Measurements from ENCODE around the gene ADAMTS2. TPM values are rescaled to one million over a fixed set of nuclear protein-coding genes. Genes with fewer than 3 reads are reported as not detected.

Gene ADAMTS2
- polyA plus RNA-seq, 3 donors, result 0.74 to 2.3 TPM; not detected in 1

- peaks cover 0 to 16% (median 4%) of the 10 kb centered on the region in 7 donors for H3K9me3 Mint-ChIP-seq
- TF ChIP-seq CTCF (IDR thresholded peaks at IDR 0.05), result no peak
Observed at GRCh38 chr5:179154991-179155955, 190.0 kb downstream of the ADAMTS2 start.

GRCh38 chr5:179154346-179154990 lies 190.8 kb downstream of the ADAMTS2 start:
- no peak overlapping the region for H3K27ac ChIP-seq (ENCODE audit: low read depth in 1 of 2, low read length in 2 of 2)
- H3K9me3 ChIP-seq (replicated peaks in 1 of 2; ENCODE audit: control insufficient read depth in 1 of 2, insufficient read depth in 1 of 2, low read length in 2 of 2), result peaks cover 0 to 3% of the 10 kb centered on the region in 2 donors
- H3K27ac Mint-ChIP-seq, result no peak overlapping the region
- no peak overlapping the region for H3K4me3 ChIP-seq (replicated peaks in 1 of 3; ENCODE audit: low read depth in 2 of 3, low read length in 3 of 3)
- H3K4me2 ChIP-seq (replicated peaks; ENCODE audit: extremely low read depth, low read length, poor library complexity, severe bottlenecking), result no peak overlapping the region
- TF ChIP-seq CTCF (IDR thresholded peaks at IDR 0.05), result no peak
- peaks cover 3 to 15% (median 6%) of the 10 kb centered on the region in 3 donors for H3K27me3 Mint-ChIP-seq (ENCODE audit: low read depth in 3 of 3)
- H3K9ac ChIP-seq (ENCODE audit: insufficient read depth, low read length, poor library complexity, severe bottlenecking), result no peak overlapping the region
- no peaks in the 10 kb centered on the region for H3K36me3 ChIP-seq (replicated peaks in 1 of 2; ENCODE audit: control insufficient read depth in 1 of 2, insufficient read depth in 2 of 2, low read length in 2 of 2)
- no peaks in the 10 kb centered on the region for H4K20me1 ChIP-seq (ENCODE audit: insufficient read depth, low read length)
- DNase-seq, result no peak
- H3K4me1 Mint-ChIP-seq, result no peaks in the 10 kb centered on the region
- H2AFZ ChIP-seq (ENCODE audit: insufficient read depth, low read depth, low read length, poor library complexity, severe bottlenecking), result no peak overlapping the region
- intact Hi-C loops (cut with micrococcal nuclease), result no loop called here
- H3K27me3 ChIP-seq (ENCODE audit: control insufficient read depth in 2 of 2, insufficient read depth in 2 of 2, low read length in 2 of 2), result no peaks in the 10 kb centered on the region
- WGBS (ENCODE audit: insufficient coverage), result 92% methylated on average over 14 of the region's 17 CpGs
- no peaks in the 10 kb centered on the region for H3K36me3 Mint-ChIP-seq
- H3K4me1 ChIP-seq (ENCODE audit: control insufficient read depth in 1 of 2, insufficient read depth in 2 of 2, low read length in 2 of 2), result no peaks in the 10 kb centered on the region
- H3K79me2 ChIP-seq (ENCODE audit: insufficient read depth, low read length), result no peaks in the 10 kb centered on the region
- no peak overlapping the region for H3K4me3 Mint-ChIP-seq
- H3K9me3 Mint-ChIP-seq, result peaks cover 0 to 13% (median 2%) of the 10 kb centered on the region in 7 donors

More at GRCh38 chr5:179154991-179155955, 190.0 kb downstream of the ADAMTS2 start:
- Histone ChIP-seq H3K4me1 (ENCODE audit: control insufficient read depth in 1 of 2, insufficient read depth in 2 of 2, low read length in 2 of 2) (no peaks in the 10 kb centered on the region), H2AFZ (ENCODE audit: insufficient read depth, low read depth, low read length, poor library complexity, severe bottlenecking) (no peak overlapping the region), H3K27me3 (ENCODE audit: control insufficient read depth in 2 of 2, insufficient read depth in 2 of 2, low read length in 2 of 2) (no peaks in the 10 kb centered on the region), H4K20me1 (ENCODE audit: insufficient read depth, low read length) (no peaks in the 10 kb centered on the region), H3K4me2 (replicated peaks; ENCODE audit: extremely low read depth, low read length, poor library complexity, severe bottlenecking) (no peak overlapping the region), H3K27ac (ENCODE audit: low read depth in 1 of 2, low read length in 2 of 2) (no peak overlapping the region), H3K9me3 (replicated peaks in 1 of 2; ENCODE audit: control insufficient read depth in 1 of 2, insufficient read depth in 1 of 2, low read length in 2 of 2) (peaks cover 0 to 3% of the 10 kb centered on the region in 2 donors), H3K4me3 (replicated peaks in 1 of 3; ENCODE audit: low read depth in 2 of 3, low read length in 3 of 3) (no peak overlapping the region), H3K36me3 (replicated peaks in 1 of 2; ENCODE audit: control insufficient read depth in 1 of 2, insufficient read depth in 2 of 2, low read length in 2 of 2) (no peaks in the 10 kb centered on the region), H3K9ac (ENCODE audit: insufficient read depth, low read length, poor library complexity, severe bottlenecking) (no peak overlapping the region), H3K79me2 (ENCODE audit: insufficient read depth, low read length) (no peaks in the 10 kb centered on the region)
- Mint-ChIP-seq H3K27ac (no peak overlapping the region), H3K27me3 (ENCODE audit: low read depth in 3 of 3) (peaks cover 4 to 15% (median 8%) of the 10 kb centered on the region in 3 donors), H3K36me3 (no peaks in the 10 kb centered on the region), H3K4me3 (no peak overlapping the region), H3K4me1 (no peaks in the 10 kb centered on the region)
- intact Hi-C loops (cut with micrococcal nuclease), result no loop called here
- no peak for DNase-seq
- WGBS (ENCODE audit: insufficient coverage), result 78% methylated on average over 19 of the region's 27 CpGs
